Stimulated activated memory B cell treated with anti-CD40 and anti-IgM and Interleukin-4, amounts not matched to agents 10 μg/mL and 1 μg/mL and 100 μg/mL, for 72 hours (primary cell): ENCODE measurements around the gene ANAPC16.
"Not testable (repeated sequence)": the region's sequence is repeated elsewhere in the genome, so short reads cannot be mapped to it uniquely, and the experiment has no call there.

Source experiments
- ATAC-seq: fragments of 150-1000 bp; cut with Tn5 transposase; 2 replicates; pipeline ENCODE4 v1.10.0; 2021
- H3K27ac Mint-ChIP-seq: one replicate; pipeline ENCODE4 v1.8.0; 2022; ENCODE audit warnings: mild to moderate bottlenecking, mixed read lengths
- H3K27me3 Mint-ChIP-seq: one replicate; pipeline ENCODE4 v1.8.0; 2022; ENCODE audit warnings: mixed read lengths
- H3K36me3 Mint-ChIP-seq: one replicate; pipeline ENCODE4 v1.8.0; 2022; ENCODE audit warnings: mixed read lengths
- H3K4me1 Mint-ChIP-seq: one replicate; pipeline ENCODE4 v1.8.0; 2022; ENCODE audit warnings: mixed read lengths
- H3K4me3 Mint-ChIP-seq: one replicate; pipeline ENCODE4 v1.8.0; 2022; ENCODE audit warnings: mild to moderate bottlenecking, moderate library complexity, mixed read lengths
- H3K9me3 Mint-ChIP-seq: one replicate; pipeline ENCODE4 v1.8.0; 2022; ENCODE audit warnings: mixed read lengths

Gene ANAPC16

GRCh38 chr10:72245949-72246525, 30.2 kb downstream of the ANAPC16 start:
- peaks cover 88% of the 10 kb centered on the region for H3K4me1 Mint-ChIP-seq
- H3K4me3 Mint-ChIP-seq, result no peak overlapping the region
- no peaks in the 10 kb centered on the region for H3K27me3 Mint-ChIP-seq
- ATAC-seq, result no peak
- H3K27ac Mint-ChIP-seq, result peak overlapping the region; percentile 67
- no peaks in the 10 kb centered on the region for H3K36me3 Mint-ChIP-seq
- H3K9me3 Mint-ChIP-seq, result no peaks in the 10 kb centered on the region

DNA sequence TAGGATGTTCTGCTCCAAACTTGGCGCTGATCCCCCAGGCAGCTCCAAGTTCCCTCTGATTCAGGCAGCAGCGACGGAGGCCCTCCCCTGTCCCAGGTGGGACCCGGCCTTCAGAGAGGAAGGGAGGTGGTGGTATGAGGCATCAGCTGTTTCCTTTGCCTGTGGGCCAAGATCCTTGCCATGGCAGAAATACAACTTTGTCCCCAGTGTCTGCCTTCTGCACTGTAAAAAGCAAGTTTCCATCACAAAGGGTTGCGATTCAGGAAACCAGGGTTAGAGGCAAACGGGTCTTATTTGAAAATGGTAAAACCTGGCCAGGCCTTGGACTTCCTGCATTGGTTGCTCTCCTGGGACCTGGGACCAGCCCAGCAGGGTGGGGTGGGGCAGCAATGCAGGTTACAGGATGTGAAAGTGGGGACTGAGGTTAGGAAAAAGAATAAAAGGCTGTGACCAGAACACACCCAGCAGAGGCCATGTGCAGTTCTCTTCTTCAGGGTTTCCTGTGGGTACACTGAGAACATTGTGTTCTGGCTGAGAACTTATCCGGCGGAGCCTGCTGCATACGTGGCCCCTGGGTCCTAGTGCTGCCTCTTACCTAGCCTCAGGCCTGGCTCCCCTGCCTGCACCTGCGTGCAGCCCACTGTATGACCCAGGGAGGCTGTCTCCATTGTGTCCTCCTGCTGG, 32.8 kb downstream of the ANAPC16 start:
- peak overlapping the region; percentile 86 for H3K27ac Mint-ChIP-seq
- peak; percentile 95 for ATAC-seq
- peaks cover 85% of the 10 kb centered on the region for H3K4me1 Mint-ChIP-seq
- H3K36me3 Mint-ChIP-seq, result no peaks in the 10 kb centered on the region
- no peaks in the 10 kb centered on the region for H3K27me3 Mint-ChIP-seq
- H3K4me3 Mint-ChIP-seq, result peak overlapping the region; percentile 67
- H3K9me3 Mint-ChIP-seq, result no peaks in the 10 kb centered on the region

DNA sequence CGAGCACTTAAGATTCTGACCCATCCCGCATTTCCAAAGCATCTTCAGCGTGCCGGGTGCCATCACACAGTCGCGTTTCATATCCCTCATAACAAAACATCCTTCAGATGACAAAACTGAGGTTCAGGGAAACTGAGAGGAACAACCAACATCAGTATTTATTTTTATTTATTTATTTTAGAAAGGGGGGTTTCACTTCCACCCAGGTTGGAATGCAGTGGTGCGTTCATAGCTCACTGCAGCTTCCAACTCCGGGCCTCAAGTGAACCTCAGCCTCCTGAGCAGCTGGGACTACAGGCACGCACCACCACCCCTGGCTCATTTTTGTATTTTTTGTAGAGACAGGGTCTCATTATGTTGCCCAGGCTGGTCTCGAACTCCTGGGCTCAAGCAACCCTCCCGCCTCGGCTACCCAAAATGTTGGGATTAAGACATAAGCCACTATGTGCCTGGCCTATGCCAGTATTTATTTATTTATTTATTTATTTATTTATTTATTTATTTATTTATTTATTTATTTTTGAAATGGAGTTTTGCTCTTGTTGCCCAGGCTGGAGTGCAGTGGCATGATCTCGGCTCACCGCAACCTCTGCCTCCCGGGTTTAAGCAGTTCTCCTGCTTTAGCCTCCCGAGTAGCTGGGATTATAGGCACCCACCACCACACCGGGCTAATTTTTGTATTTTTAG, 33.5 kb downstream of the ANAPC16 start:
- not testable (repeated sequence) for H3K27me3 Mint-ChIP-seq, H3K9me3 Mint-ChIP-seq, H3K36me3 Mint-ChIP-seq
- Mint-ChIP-seq H3K4me3 (peak overlapping the region; percentile 67), H3K27ac (peak overlapping the region; percentile 86), H3K4me1 (peaks cover 80% of the 10 kb centered on the region)
- ATAC-seq, result peak; percentile 1

DNA sequence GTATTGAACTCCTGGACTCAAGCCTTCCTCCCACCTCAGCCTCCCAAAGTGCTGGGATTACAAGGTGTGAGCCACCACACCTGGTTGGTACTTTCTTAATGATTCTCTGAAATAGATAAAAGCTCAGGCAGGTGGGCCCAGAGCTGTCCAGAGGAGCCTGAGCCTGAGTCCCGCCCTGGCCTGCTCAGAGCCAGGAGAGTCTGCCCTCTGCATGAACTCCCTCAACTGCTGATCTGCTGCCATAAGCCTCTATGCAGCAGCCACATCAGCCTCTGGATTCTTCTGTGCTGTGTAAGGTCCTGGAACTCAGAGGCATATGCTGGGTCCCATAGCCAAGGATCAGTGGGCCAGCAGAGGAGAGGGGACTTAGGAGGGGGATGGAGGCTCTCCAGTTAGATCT, 34.9 kb downstream of the ANAPC16 start:
- ATAC-seq, result no peak
- H3K36me3 Mint-ChIP-seq, result no peaks in the 10 kb centered on the region

DNA sequence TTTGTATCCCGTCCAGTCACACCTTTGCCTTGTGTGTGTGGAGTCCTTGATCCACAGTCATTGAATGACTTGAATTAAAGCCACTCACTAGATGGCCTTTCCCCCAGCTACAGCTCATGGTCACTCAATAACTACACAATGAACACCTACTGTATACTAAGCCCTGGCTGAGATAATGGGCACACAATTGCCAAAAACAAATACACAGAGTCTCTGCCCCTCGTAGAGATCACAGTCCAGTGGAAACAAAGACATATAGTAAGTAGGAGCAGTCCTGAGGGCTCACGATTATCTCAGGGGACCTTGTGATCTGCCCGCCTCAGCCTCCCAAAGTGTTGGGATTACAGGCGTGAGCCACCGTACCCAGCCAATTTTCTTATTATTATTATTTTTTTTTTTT, 35.8 kb downstream of the ANAPC16 start:
- Mint-ChIP-seq H3K9me3 (no peaks in the 10 kb centered on the region), H3K27ac (peak overlapping the region; percentile 67), H3K4me3 (no peak overlapping the region), H3K27me3 (no peaks in the 10 kb centered on the region), H3K4me1 (peaks cover 76% of the 10 kb centered on the region), H3K36me3 (no peaks in the 10 kb centered on the region)
- no peak for ATAC-seq

More for the DNA sequence above, 34.9 kb downstream of the ANAPC16 start:
- H3K4me1 Mint-ChIP-seq, result peaks cover 76% of the 10 kb centered on the region
- H3K27ac Mint-ChIP-seq, result peak overlapping the region; percentile 78
- peak overlapping the region; percentile 3 for H3K4me3 Mint-ChIP-seq
- no peaks in the 10 kb centered on the region for H3K27me3 Mint-ChIP-seq
- H3K9me3 Mint-ChIP-seq, result no peaks in the 10 kb centered on the region

- Mint-ChIP-seq H3K27me3 (no peaks in the 10 kb centered on the region), H3K36me3 (no peaks in the 10 kb centered on the region), H3K9me3 (no peaks in the 10 kb centered on the region), H3K27ac (peak overlapping the region; percentile 62), H3K4me3 (no peak overlapping the region), H3K4me1 (peaks cover 75% of the 10 kb centered on the region)
- ATAC-seq, result no peak
Observed at GRCh38 chr10:72252972-72253371, 37.2 kb downstream of the ANAPC16 start.

GRCh38 chr10:72253578-72253977, 37.8 kb downstream of the ANAPC16 start:
- H3K4me1 Mint-ChIP-seq, result peaks cover 72% of the 10 kb centered on the region
- H3K27me3 Mint-ChIP-seq, result no peaks in the 10 kb centered on the region
- ATAC-seq, result no peak
- no peak overlapping the region for H3K4me3 Mint-ChIP-seq
- H3K27ac Mint-ChIP-seq, result peak overlapping the region; percentile 62
- no peaks in the 10 kb centered on the region for H3K9me3 Mint-ChIP-seq
- no peaks in the 10 kb centered on the region for H3K36me3 Mint-ChIP-seq

DNA sequence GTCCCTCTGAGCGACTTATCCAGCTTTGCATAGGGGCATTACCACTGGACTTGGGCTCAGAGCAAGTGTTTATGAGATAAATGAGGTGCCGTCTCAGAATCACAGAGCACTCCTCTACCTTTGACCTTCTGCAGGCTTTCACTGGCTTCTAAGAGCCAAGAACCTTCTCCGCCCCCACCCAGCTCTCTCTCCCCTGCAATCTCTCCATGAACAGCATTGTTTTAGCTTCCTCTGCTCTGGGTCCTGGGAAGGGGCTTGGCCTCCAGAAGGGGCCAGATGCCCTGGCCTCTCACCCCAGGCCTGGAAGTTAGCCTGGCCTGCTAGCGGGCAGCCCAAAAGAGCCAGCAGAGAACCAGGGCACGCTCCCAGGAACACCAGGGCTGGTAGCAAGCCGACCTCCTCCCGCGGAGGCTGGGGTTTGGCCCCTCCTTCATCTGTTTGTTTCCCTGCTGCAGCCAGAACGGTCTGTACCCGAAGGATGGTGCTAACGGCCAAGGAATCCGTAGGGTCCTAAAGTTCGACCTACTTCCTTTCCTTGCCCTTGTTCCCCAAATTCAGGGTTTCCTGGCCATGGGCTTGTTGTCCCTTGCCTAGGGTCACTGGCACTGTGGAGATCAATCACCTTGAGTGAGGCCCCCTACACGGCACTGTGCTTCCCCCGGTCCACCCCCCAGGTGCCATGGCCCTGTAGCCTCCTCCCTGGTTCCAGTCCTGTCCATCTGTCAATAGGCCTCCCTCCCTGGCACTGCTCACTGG, 39.2 kb downstream of the ANAPC16 start:
- ATAC-seq, result peak; percentile 21
- no peak overlapping the region for H3K4me3 Mint-ChIP-seq
- peak overlapping the region; percentile 80 for H3K27ac Mint-ChIP-seq
- no peaks in the 10 kb centered on the region for H3K36me3 Mint-ChIP-seq
- H3K9me3 Mint-ChIP-seq, result no peaks in the 10 kb centered on the region
- peaks cover 76% of the 10 kb centered on the region for H3K4me1 Mint-ChIP-seq
- no peaks in the 10 kb centered on the region for H3K27me3 Mint-ChIP-seq

GRCh38 chr10:72255977-72256729, 40.3 kb downstream of the ANAPC16 start:
- ATAC-seq, result no peak
- Mint-ChIP-seq H3K4me1 (peaks cover 78% of the 10 kb centered on the region), H3K4me3 (no peak overlapping the region), H3K27me3 (no peaks in the 10 kb centered on the region), H3K36me3 (no peaks in the 10 kb centered on the region), H3K9me3 (no peaks in the 10 kb centered on the region), H3K27ac (peak overlapping the region; percentile 25)

GRCh38 chr10:72257051-72257892, 41.5 kb downstream of the ANAPC16 start:
- H3K9me3 Mint-ChIP-seq, result no peaks in the 10 kb centered on the region
- peak; percentile 61 for ATAC-seq

GRCh38 chr10:72258617-72259016, 42.8 kb downstream of the ANAPC16 start:
- Mint-ChIP-seq H3K27me3 (no peaks in the 10 kb centered on the region), H3K9me3 (no peaks in the 10 kb centered on the region), H3K27ac (no peak overlapping the region), H3K4me3 (no peak overlapping the region), H3K36me3 (no peaks in the 10 kb centered on the region), H3K4me1 (peaks cover 69% of the 10 kb centered on the region)
- no peak for ATAC-seq

More at GRCh38 chr10:72257051-72257892, 41.5 kb downstream of the ANAPC16 start:
- H3K36me3 Mint-ChIP-seq, result no peaks in the 10 kb centered on the region
- H3K27ac Mint-ChIP-seq, result peak overlapping the region; percentile 55
- H3K27me3 Mint-ChIP-seq, result no peaks in the 10 kb centered on the region
- peak overlapping the region; percentile 45 for H3K4me3 Mint-ChIP-seq
- peaks cover 78% of the 10 kb centered on the region for H3K4me1 Mint-ChIP-seq

DNA sequence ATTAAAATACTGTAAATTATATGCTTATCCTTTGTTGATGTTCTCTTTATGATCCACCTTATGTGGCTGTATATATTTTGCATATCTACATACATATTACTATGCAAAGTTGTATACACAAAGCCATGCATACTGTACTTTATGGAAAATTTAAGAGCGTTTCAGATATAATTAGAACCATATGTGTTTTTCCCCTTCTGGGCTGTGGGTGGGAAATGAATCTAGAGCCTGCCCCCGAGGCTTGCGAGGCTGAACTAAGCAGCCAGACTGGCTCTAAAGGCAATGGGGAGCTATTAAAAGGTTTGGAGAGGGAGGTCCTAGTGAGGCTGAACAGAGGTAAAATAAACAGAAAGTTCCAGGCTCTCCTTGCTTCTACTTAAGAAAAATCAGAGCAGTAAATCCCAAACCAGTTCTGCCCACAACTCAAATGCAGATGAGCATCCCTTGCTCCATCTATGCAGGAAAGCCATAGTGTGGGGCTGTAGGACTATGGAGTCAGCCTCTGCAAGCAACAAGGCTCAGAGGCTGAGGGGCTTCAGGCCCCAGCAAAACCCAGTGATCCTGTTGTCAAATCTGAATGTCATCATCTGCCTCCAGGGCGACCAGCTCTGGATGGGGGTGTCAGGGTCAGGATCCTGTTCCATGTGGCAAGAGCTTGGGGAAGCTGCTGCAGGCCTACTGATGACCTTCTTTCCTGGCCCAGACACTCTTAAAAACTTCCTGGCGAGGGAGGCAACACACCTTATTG, 43.9 kb downstream of the ANAPC16 start:
- Mint-ChIP-seq H3K27ac (peak overlapping the region; percentile 97), H3K27me3 (no peaks in the 10 kb centered on the region), H3K4me3 (peak overlapping the region; percentile 90), H3K9me3 (no peaks in the 10 kb centered on the region), H3K36me3 (no peaks in the 10 kb centered on the region), H3K4me1 (peaks cover 77% of the 10 kb centered on the region)
- ATAC-seq, result peak; percentile 38

GRCh38 chr10:72260239-72260975, 44.6 kb downstream of the ANAPC16 start:
- peak; percentile 82 for ATAC-seq
- Mint-ChIP-seq H3K27me3 (no peaks in the 10 kb centered on the region), H3K4me3 (peak overlapping the region; percentile 90), H3K36me3 (no peaks in the 10 kb centered on the region), H3K9me3 (no peaks in the 10 kb centered on the region), H3K4me1 (peaks cover 73% of the 10 kb centered on the region), H3K27ac (peak overlapping the region; percentile 97)
